Fibroblast of skin of scalp (primary cell): ENCODE results near the gene COL8A2. TPM values are rescaled to one million over a fixed set of nuclear protein-coding genes. Genes with fewer than 3 reads are reported as not detected.
"Not testable (repeated sequence)": the region's sequence is repeated elsewhere in the genome, so short reads cannot be mapped to it uniquely, and the experiment has no call there.

Experiments
- DNase-seq: peaks from one replicate; pipeline ENCODE4 v3.0.0-alpha.2; 2013
- polyA plus RNA-seq, 2 experiments: library from polyadenylated mRNA; unstranded; fragments of 120-200 nt; gene quantifications; one replicate each; pipeline ENCODE4 v1.2.1, GENCODE V29; 2013; ENCODE audit not compliant: insufficient read length in 2 of 2

The COL8A2 gene
- polyA plus RNA-seq (2013, experiment 1 of 2; ENCODE audit: insufficient read length): 24.3 TPM
- 23.1 TPM for polyA plus RNA-seq (2013, experiment 2 of 2; ENCODE audit: insufficient read length)

DNA sequence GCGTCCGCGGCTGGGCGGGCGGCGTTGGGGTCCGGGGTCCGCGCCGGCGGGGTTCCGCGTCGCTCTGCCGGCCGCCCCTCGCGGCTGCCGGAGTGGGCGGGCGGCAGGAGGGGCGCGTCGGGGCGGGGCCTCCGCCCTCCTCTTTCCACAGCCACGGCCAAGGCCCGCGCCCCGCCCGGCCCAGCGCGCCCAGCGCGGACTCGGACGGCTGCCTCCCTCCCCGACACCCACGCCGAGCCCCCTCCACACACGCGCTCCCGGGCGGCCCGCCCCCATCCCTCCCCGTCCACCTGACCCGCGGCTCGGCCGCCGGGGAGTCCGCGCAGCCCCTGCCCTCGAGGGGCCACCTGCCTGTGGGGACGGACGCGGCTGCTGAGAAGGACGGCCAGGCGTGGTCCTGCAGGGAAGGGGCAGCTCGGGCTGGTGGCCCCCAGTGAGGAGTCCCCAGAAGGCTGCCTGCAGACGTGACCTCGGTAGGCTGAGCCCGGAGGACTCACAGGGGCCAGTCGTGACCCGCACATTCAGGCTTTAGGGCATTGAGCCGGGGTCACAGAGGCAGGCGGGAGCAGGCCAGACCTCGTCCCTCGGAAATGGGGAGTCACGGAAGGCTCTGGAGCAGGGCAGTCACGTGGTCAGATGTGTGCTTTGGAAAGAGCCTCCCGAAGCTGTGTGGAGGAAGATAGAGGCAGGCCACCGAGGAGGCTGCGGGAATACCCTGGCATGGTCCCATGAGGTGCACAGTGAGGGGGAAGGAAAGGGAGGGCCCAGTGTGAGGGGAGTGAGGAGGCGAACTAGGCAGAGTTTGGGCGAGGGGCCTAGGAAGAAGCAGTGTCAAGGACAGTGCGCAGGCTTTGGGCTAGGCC is at the start of gene COL8A2:
Gene COL8A2, minus strand, starts transcription at position 94 of the 863 bp plus-strand sequence. CDS start 24,980 bp downstream, outside the sequence.
- no peak for DNase-seq

DNA sequence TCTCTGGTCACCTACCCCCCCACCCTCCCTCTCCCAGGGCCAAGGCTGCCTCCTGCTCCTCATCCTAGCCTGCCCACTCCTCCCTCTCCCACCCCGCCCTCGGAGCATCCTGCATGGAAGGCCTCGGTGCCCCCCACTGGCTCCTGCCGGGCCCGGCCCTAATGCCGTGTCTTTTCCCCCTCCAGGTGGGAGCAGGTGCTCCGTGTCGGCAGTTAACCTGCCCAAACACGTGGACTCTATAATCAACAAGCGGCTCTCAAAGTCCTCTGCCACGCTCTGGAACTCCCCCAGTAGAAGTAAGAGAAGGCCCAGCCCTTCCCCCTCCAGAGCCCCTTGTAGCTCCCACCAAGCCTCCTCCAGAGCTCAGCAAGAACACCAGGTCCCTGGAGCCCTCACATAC is 49.7 kb upstream of the COL8A2 start:
- no peak for DNase-seq

DNA sequence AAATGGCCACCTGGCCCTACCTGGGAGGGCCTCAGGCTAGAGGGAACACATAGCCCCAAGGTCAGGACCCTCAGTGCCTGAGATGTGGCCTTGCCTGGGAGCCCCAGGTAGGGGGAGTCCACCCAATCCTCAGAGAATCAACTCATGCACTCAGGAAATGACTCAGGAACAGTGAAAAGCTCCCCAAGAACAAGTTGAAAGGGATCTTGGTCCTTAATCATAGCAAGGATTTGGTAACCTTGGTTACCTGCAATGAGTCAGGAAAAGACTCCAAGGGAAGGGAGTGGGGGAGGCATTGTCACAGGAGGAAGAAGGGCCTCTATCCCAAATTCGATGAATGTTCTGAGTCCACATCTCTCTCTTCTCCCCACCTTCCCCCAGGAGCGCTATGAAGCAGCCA is 48.0 kb upstream of the COL8A2 start:
- DNase-seq: peak; percentile 34

DNA sequence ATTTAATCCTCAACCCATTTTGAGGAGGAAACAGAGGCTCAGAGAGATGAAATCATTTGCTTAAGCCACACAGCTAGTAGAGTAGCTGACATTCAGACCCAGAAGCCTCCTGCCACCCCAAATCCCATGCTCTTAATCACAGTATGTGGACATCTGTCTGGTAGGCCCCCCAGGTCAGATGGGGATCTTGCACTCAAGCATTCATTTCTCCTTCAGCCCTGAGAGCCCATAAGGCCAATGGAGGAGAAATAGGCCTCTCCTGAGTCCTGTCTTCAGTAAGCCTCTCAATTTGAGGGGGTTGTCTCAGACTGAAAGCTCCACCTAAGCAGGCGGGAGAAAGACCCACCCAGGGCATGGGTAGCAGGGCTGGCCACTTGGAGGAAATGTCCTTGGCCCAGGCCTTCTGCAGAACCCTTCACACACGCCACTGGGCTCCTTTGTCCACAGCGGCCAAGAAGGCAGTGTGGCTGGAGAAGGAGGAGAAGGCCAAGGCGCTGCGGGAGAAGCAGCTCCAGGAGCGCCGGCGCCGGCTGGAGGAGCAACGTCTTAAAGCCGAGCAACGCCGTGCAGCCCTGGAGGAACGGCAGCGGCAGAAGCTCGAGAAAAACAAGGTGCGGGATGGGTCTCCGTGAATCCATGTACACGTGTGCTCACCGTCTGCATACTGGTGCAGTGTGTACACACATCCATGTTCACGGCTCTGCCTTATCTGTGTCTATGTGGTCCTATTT is 47.2 kb upstream of the COL8A2 start:
- DNase-seq: no peak

DNA sequence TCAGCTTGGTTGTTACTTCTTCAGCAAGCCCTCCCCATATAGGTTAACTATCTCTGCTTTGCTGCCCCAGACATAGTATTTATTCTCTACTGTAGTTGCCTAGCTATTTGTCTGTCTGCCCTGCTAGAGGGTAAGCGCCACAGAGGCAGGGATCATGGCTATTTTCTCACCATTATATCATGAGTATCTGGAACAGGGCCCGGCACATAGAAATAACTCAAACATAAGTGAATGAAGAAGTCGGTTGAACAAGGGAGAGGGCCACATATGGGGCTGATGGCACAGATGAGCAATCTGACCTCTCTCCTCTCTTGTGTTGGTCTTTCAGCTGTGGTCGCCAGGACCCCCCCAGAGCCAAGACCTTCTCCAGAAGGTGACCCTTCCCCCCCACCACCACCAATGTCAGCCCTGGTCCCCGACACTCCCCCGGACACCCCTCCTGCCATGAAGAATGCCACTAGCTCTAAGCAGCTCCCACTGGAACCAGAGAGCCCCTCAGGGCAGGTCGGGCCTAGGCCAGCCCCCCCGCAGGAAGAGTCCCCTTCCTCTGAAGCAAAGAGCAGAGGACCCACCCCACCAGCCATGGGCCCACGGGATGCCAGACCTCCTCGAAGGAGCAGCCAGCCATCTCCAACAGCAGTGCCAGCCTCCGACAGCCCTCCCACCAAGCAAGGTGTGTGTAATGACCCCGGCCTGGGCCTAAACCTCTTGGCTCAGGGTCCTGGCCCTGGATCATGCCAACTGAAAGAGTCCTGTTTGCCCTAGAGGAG is 45.8 kb upstream of the COL8A2 start:
- no peak for DNase-seq

DNA sequence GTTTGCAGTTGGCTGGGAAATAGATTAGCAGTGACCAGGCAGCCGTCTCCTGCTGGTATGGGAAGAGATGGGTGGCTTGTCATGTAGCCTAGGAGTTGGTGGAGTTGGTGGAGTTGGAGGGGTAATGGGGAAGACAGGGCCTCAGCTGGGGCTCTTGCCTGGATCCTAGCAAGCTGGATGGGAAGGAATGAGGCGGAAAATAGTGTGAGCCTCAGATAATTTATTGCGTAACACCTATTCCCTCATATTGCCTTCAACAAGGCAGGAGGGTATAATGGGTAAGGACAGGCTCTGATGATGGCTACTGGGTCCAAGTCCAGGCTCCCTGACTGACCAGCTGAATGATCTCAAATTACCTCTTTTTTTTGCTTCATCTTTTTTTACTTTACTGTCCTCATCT is 43.5 kb upstream of the COL8A2 start:
- no peak for DNase-seq

DNA sequence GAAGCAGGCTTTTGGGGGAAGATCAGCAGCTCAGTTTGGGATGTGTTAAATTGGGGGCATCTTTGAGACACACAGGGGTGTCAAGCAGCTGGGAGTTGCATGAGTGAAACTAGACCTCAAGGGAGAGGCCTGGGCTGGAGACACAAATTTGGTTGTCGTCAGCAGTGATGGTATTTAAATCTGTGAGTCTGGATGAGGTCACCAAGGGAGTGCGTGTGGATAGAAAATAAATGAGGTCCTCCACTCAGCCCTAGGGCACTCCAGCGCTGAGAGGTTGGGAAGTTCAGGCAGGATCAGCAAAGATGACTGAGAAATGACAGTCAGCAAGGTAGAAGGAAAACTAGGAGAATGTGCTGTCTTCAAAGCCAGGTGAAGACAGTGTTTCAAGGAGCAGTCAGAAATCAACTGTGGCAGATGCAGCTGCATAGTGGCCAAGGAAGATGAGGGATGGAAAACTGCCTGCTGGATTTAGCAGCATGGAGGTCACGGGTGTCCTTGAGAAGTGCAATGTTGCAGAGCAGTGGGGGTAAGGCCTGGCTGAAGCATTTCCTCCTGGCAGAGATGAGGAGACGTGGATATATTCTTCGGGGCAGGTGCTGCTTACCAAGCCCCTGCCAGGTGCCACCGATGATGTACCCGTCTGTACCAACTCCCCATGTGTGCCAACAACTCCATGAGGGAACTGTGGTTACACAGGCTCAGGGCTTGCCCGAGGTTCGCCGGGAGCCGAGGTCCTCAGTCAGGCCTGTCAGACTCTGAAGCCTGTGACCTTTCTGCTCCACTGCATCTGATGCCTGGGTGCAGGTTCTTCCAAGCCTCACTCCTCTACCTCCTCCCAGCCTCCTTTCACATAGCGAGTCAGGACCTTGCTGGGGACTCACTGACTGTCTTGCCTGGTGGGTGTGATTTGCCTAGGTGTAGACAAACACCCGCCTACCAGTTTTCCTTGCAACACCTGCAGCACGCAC is 42.2 kb upstream of the COL8A2 start:
- DNase-seq: no peak

DNA sequence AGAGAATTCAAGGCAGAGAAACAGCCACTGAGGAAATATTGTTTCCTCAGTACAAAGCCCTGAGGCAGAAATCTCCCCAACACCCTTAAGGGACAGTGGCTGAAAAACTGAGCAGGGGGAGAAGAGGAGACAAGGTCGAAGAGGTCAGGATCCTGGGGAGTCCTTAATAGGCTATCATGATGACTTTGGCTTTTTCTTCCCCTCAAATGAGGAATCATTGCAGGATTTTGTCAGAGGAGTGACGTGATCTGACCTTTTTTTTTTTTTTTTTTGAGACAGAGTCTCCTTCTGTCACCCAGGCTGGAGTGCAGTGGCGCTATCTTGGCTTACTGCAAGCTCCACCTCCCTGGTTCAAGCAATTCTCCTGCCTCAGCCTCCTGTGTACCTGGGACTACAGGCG is 41.1 kb upstream of the COL8A2 start:
- DNase-seq: no peak

DNA sequence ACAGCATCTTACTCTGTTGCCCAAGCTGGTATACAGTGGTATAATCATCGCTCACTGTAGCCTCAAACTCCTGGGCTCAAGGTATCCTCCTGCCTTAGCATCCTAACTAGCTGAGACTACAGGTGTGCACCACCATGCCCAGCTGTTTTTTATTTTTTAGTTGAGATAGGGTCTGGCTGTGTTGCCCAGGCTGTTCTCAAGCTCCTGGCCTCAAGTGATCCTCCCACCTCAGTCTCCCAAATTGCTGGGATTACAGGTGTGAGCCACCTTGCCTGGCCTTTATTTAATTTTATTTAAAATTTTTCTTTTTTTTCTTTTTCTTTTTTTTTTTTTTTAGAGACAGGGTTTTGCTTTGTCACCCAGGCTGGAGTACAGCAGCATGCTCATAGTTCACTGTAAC is 40.1 kb upstream of the COL8A2 start:
- DNase-seq: no peak

DNA sequence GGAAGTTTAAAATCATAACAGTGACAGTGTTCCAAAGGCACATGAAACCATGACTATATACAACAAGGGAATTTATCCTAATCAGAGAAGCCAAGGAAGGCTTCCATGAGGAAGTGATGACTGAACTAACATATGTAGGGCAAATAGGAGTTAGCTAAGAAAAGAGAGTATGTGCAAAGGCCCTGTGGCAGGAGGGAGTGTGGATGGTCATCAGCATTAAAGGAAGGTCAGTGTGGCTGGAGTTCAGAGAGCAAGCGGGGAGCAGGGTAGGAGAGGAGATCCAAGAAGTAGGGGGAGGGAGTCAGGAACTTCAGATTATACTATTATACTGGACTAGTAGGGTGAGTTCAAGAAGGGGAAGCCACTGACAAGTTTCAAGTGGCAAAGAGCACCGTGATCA is 39.3 kb upstream of the COL8A2 start:
- no peak for DNase-seq

DNA sequence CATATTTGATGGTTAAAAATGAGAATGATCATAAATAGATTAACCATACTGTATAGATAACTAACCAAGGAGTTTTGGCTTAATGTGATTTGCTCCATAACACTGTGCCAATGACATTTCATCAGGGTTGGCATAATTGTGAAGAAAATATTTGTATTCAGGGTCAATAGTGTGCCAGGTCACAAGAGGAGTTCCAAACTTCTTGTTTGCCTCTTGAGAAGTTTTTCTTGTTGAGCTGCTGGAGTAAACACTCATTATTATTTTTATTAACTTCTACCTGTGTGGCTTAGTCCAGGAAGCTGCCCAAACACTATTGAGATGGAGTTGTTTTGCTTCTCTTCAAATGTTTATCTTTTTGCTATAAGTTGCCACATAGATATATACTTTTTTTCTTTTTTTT is 38.4 kb upstream of the COL8A2 start:
- DNase-seq: no peak

DNA sequence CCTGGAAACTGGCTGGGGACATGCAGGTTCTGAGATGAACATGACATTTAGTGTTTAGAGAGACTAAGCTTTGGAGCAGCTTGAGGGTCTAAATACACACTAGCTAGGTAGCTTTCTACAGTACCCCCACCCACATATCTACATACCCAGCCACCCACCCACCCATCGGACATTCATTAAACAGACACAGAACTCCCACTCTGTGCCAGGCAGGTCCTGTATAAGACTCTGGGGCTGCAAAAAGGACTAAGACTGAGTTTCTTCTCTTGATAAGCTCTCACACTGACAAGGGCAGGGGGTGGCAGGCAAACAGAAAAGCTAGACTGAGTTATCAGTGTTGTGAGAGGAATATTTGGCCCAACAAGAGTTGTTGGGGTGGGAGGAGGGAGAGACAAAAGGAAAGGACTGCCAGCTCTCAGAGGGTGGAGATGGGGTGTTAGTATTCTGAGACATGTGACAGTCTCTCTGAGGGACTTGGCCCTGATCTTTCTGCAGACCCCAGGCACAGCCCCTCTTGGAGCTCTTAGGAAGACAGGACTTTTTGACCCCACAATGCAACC is 37.7 kb upstream of the COL8A2 start:
- no peak for DNase-seq

DNA sequence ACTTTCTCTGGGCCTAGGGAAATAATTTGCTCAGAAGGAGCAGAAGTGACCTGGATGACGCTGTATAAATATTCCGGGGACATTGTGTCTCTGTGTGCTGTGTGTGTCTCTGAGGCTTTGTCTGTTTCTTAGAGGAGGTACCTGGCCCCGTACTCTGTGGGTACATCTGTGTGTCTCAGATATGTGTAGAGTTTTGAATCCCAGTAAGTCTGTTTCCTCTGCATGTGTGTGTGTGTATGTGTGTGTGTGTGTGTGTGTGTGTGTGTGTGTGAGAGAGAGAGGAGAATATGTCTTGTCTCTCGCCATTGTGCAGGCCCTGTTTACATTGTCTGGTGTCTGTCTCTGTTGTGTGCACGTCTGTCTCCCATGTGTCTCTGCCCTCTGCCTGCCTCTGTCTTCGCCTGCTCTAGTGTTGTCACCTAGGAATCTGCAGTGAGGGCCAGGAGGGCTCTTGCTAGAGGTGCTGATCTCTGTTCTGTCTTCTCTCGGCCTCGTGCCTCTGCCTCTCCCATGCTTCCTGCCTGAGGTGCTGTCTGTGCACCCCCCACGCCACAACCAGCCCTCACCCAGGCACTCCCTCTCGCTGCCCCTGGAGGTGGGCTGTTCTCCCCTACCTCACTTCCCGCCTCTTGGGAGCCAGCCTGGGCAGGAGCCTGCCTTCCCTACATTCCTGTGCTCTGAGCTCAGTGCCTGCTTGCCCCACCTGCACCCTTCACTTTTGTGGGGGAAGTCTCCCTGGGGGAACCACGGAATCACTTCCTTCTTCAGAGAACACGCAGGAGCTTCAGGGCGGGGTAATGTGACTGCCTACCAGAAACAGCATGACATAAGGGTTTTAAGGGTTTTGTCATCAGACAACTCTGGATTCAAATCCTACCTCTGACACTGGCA is 36.9 kb upstream of the COL8A2 start:
- no peak for DNase-seq

DNA sequence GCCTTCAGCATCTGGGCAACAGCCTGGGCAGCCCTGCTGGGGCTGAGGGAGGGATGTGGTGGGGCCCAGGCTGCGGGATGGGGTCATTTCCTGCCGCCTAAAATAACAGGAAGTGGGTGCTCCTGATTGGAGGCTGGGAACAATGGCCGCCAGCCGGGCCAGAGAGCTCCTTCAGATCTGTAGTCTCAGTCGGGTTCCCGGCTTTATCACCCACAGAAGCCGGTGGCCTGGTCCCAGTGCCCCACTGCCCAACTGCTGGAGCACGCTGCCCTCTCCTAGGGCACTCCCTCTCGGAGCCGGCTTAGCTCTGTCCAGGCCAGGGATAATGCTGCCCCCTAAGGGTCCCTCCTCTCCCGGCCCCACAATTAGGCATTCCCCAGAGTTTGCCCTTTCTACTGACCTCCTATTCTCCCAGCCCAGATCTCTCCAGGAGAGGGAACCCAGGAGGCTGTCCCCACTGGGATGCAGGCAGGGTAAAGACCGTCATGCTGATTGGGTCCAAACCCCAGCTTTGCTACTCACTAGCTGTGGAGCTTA is 36.0 kb upstream of the COL8A2 start:
- DNase-seq: peak; percentile 68

DNA sequence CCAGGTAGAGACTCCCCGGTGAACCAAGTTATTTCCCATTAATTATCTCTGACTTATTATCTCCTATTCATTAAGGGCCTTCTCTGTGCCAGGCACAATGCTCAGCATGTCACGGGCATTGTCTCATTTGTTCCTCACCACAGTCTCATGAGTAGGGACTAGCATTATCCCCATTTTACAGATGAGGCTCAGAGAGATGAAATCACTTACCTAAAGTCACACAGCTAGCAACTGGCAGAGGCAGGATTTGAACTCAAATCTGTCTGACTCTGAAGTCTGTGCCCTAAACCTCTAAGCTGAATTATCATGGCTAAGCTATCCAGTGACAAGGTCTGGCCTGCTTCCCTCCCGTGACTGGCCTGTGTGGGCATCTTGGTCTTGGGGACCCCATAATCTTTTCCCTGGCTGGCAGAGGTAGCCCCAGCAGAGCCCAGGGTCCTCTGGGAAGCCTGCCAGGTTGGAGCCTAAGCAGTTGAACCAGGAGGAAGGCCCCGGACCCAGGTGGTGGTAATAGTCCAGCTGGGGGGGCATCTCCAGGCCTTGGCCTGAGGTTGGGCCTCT is 35.4 kb upstream of the COL8A2 start:
- no peak for DNase-seq

DNA sequence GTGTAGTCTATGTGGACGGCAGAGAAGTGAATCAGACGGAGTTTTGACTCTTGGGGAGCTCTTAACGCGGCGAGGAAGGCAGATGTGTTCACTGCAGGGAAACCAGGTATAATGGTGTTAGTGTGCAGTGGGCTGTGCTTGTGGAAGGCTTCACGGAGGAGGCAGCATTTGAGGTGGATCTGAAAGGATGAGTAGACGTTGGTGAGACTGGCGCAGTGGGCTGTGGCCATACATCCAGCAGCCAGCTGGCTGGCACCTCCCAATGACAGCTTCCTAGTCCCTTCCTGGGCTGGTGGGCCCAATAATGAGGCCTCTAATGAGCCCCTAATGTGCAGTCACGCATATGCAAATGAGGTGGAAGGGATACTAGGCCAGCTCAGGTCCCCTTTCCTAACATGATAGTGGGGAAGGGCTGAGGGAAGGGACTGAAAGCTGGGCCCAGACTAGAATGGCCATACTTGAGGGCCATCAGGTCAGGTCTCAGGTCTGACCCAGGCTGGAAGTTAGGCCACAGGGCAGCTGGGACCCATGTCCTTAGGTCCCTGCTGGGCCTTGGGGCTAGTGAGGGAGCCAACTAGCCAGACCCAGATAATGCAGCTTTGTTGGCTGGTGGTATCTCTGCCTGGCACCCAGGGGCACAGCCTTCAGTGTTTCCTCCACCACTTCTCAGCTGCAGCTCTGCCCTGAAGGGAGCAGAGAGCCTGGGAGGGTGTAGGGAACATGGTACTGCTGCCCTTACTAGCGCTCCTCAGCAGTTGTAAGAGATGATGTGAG is 34.8 kb upstream of the COL8A2 start:
- DNase-seq: no peak

DNA sequence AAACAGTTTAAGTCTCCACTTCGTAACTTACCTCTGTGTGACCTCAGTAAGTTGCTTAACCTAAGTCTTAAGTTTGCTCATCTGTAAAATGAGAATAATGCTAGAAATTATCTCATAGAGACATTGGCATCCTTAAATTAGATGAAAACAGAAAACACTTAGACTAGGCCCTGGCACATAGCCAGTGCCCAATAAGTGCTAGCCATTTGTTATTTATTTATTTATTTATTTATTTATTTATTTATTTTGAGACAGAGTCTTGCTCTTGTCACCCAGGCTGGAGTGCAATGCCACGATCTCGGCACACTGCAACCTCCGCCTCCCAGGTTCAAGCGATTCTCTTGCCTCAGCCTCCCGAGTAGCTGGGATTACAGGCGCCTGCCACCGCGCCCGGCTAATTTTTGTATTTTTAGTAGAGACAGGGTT is 33.8 kb upstream of the COL8A2 start:
- not testable (repeated sequence) for DNase-seq

DNA sequence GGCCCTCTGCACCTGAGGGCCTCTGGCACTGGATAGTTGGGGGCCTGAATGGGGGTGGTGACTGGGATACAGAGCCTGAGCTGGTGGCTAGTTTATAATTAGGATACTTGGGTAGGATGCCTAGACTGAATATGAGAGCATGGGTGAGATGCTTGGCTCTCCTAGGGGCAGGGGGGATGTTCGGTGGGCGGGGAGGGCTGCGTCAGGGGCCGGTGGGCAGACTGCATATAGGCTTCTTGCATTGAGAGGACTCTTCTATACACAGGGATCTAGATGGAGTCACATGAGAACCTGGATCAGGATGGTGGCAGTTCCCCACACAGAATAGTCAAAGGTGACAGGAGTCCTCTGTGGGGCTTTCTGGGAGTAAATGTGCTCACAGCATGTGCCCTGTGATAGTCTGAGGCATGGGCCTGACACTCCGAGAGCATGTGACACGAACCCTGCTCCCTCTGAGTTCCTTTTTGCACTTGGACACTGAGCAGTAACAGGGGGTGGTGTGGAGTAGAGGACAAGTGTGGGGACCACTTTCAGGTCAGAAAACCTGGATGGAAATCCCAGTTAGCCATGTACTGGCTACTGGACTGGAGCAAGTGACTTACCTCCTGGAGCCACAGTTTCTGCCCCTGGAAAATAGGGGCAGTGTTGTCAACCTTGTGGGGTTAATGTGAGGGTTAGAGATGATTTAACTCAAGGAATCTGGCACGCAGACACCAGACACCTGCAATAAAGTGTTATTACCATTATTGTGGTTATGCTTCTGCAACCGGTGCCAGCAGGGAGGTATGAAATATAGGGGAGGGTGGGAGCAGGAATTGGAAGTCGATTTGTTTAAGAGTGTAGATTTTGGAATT is 33.2 kb upstream of the COL8A2 start:
- DNase-seq: no peak
